Ascending aorta (tissue), 2 donors: ENCODE results near the gene GULP1. TPM values are rescaled to one million over a fixed set of nuclear protein-coding genes. Genes with fewer than 3 reads are reported as not detected.

ENCODE experiments used
- DNase-seq, 2 donors: peaks; one replicate each; pipeline ENCODE4 v3.0.0-alpha.2; 2019; ENCODE audit warnings: low spot score in 2 of 2
- H3K27ac ChIP-seq, 2 donors: fragments of 200-600 bp; sonication (generic); one replicate each; pipeline ENCODE4 v1.5.1; 2016 to 2017; ENCODE audit warnings: mild to moderate bottlenecking in 1 of 2
- H3K27me3 ChIP-seq: fragments of 200-600 bp; sonication (generic); one replicate; pipeline ENCODE4 v1.5.1; 2017
- H3K36me3 ChIP-seq, 2 donors: fragments of 200-600 bp; sonication (generic); one replicate each; pipeline ENCODE4 v1.5.1; 2016
- H3K4me1 ChIP-seq, 2 donors: fragments of 200-600 bp; sonication (generic); one replicate each; pipeline ENCODE4 v1.5.1; 2016 to 2017; ENCODE audit warnings: mild to moderate bottlenecking in 1 of 2
- H3K4me3 ChIP-seq, 2 donors: fragments of 200-600 bp; sonication (generic); one replicate each; pipeline ENCODE4 v1.5.1; 2016 to 2017; ENCODE audit warnings: mild to moderate bottlenecking in 1 of 2
- H3K9me3 ChIP-seq, 2 donors: fragments of 200-600 bp; sonication (generic); one replicate each; pipeline ENCODE4 v1.5.1; 2016
- intact Hi-C: fragments of 100-400 bp; cut with DNase I; formaldehyde crosslinking; loops from one replicate; pipeline ENCODE4 v1.15.1; 2023
- total RNA-seq: library from RNA; depleted of rRNA; stranded (reverse); fragments of >200 nt; gene quantifications from one replicate; pipeline ENCODE4 v1.1.0, GENCODE V29; 2016
- TF ChIP-seq, protein P1 (sequence below), 3 experiments: fragments of 200-600 bp in 2 of 3; fragments of 450-650 bp in 1 of 3; sonication (generic) in 2 of 3; IDR thresholded peaks; one replicate each; pipeline ENCODE4 v1.5.1; 2016 to 2019; ENCODE audit warnings: antibody characterized with exemption in 3 of 3, mild to moderate bottlenecking in 1 of 3, moderate library complexity in 1 of 3

GULP1 gene
- total RNA-seq, 1 donor from 2014 or later = 67.8 TPM

DNA sequence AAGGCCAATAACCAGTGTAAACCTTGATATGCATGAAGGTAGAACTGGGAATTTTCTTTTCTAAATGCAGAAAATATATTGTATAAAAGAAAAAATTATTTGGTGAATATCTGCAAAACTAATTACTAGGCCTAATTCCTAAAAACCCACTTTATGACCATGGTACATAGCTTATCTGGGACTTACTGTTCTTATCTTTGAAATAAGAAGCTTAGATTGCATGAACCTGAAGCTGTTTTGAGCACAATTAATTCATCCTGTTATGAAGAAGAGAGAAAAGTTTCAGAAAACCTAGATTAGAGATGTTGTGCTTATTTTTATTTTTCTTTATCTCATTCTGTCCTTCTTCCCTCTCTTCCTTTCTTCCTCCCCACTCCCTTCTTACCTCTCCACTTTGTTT lies 235.0 kb downstream of the GULP1 start:
- Histone ChIP-seq H3K9me3 (no peaks in the 10 kb centered on the region), H3K27me3 (no peaks in the 10 kb centered on the region), H3K36me3 (no peaks in the 10 kb centered on the region), H3K4me3 (peak overlapping the region in 1 of 2 donors; percentile 31), H3K4me1 (peaks cover 0 to 13% of the 10 kb centered on the region in 2 donors), H3K27ac (peak overlapping the region; percentile 46 to 69)
- TF ChIP-seq, protein P1, sequence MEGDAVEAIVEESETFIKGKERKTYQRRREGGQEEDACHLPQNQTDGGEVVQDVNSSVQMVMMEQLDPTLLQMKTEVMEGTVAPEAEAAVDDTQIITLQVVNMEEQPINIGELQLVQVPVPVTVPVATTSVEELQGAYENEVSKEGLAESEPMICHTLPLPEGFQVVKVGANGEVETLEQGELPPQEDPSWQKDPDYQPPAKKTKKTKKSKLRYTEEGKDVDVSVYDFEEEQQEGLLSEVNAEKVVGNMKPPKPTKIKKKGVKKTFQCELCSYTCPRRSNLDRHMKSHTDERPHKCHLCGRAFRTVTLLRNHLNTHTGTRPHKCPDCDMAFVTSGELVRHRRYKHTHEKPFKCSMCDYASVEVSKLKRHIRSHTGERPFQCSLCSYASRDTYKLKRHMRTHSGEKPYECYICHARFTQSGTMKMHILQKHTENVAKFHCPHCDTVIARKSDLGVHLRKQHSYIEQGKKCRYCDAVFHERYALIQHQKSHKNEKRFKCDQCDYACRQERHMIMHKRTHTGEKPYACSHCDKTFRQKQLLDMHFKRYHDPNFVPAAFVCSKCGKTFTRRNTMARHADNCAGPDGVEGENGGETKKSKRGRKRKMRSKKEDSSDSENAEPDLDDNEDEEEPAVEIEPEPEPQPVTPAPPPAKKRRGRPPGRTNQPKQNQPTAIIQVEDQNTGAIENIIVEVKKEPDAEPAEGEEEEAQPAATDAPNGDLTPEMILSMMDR (IDR thresholded peaks at IDR 0.05) = no peak
- intact Hi-C loops = loop anchor here (5.0 to 10.0 kb wide), 2 partner anchors 548 to 821 kb away; no protein-coding TSS in a partner anchor
- no peak for DNase-seq

DNA sequence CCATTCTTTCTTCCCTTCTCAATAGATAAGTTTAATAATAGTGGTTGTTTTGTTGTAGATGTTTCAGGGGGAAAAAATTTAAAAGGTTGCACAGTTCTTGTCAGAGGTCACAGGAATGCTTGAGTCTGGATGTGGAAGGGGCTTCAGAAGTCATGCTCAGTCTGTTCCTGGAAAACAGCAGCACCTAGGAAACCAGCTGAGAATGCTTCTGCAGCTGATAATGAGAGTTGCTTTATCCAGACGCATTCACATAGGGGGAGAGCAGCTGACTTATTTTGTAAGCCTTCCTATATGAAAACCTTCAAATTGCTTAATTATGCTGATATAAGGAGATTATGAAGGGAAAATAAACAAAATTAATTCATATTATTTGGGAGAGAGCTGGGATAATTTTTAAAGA lies 235.5 kb downstream of the GULP1 start:
- intact Hi-C loops = loop anchor here (5.0 to 10.0 kb wide), 2 partner anchors 548 to 820 kb away; no protein-coding TSS in a partner anchor
- peak overlapping the region; percentile 46 to 69 for H3K27ac ChIP-seq
- TF ChIP-seq, protein P1 (IDR thresholded peaks at IDR 0.05) = no peak
- H3K4me3 ChIP-seq = peak overlapping the region; percentile 22 to 31
- H3K27me3 ChIP-seq = no peaks in the 10 kb centered on the region
- peaks cover 0 to 13% of the 10 kb centered on the region in 2 donors for H3K4me1 ChIP-seq
- H3K9me3 ChIP-seq = no peaks in the 10 kb centered on the region
- no peak for DNase-seq
- no peaks in the 10 kb centered on the region for H3K36me3 ChIP-seq

DNA sequence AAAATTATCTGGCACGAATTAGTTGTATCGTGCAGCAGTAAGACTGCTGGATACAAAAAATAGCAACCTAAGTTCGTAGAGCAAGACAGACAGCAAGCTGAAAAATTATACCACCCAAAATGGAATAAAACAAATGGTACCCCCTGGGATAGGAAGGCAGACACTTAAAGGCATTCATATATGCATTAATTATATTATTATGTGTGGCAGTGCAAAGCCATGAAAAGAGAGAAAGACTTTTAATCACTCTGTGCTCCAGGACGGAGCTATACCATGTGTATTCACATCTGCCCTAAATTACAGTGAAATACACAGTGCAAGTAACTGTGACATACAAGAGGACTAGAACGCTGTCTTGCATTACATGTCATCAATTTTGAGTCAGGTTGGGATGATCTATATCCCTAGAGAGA lies 235.9 kb downstream of the GULP1 start:
- H3K27me3 ChIP-seq = no peaks in the 10 kb centered on the region
- intact Hi-C loops = loop anchor here (5.0 to 10.0 kb wide), 2 partner anchors 547 to 820 kb away; no protein-coding TSS in a partner anchor
- no peak for DNase-seq
- H3K4me3 ChIP-seq = peak overlapping the region; percentile 22 to 31
- H3K36me3 ChIP-seq = no peaks in the 10 kb centered on the region
- peak overlapping the region; percentile 46 to 69 for H3K27ac ChIP-seq
- TF ChIP-seq, protein P1 (IDR thresholded peaks at IDR 0.05) = no peak
- no peaks in the 10 kb centered on the region for H3K9me3 ChIP-seq
- H3K4me1 ChIP-seq = peaks cover 0 to 13% of the 10 kb centered on the region in 2 donors

DNA sequence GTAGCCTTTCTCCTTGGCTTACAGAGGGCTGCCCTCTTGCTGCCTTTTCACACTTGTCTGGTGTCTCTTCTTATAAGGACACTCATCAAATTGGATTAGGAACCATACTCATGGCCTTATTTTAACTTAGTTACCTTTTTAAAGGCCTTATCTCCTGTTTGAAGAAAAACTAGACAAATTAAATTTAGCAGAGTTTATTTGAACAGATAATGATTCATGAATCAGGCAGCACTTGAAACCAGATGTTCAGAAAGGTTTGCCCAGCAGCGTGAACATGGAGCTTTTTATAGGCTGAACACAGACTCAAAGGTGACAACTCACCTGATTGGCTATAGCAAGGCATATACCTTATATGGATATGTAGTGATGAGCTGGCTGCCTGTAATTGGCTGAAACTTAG lies 238.0 kb downstream of the GULP1 start:
- Histone ChIP-seq H3K27me3 (no peaks in the 10 kb centered on the region), H3K4me1 (peaks cover 0 to 13% of the 10 kb centered on the region in 2 donors), H3K36me3 (peaks cover 0 to 4% of the 10 kb centered on the region in 2 donors), H3K4me3 (no peak overlapping the region), H3K9me3 (no peaks in the 10 kb centered on the region), H3K27ac (no peak overlapping the region)
- DNase-seq = no peak
- TF ChIP-seq, protein P1 (IDR thresholded peaks at IDR 0.05) = no peak
- intact Hi-C loops = loop anchor here (5.0 to 10.0 kb wide), 2 partner anchors 545 to 818 kb away; no protein-coding TSS in a partner anchor

DNA sequence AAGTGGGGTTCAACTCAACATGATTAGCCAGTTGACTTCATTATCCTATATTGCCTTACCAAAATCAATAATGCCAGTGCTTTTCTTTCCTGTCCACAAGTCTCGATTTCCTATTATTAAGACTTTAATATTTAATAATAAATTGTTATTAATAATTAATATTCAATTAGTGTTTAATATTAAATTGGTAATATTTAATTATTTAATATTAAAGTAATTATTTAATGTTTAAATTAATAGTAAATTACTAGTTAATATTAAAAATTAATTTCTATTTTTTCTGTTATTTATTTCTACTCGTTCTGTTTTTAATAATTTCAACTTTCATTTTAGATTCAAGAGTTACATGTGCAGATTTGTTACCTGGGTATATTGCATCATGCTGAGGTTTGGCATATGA lies 243.2 kb downstream of the GULP1 start:
- no peaks in the 10 kb centered on the region for H3K4me1 ChIP-seq
- H3K36me3 ChIP-seq = peaks cover 0 to 5% of the 10 kb centered on the region in 2 donors
- DNase-seq = no peak
- H3K9me3 ChIP-seq = peaks cover 0 to 8% of the 10 kb centered on the region in 2 donors
- no peak overlapping the region for H3K27ac ChIP-seq
- TF ChIP-seq, protein P1 (IDR thresholded peaks at IDR 0.05) = no peak
- H3K4me3 ChIP-seq = no peak overlapping the region
- intact Hi-C loops = no loop called here
- H3K27me3 ChIP-seq = no peaks in the 10 kb centered on the region
